CD14-positive monocyte (primary cell): ENCODE measurements around the gene PLCL2. TPM values are rescaled to one million over a fixed set of nuclear protein-coding genes. Genes with fewer than 3 reads are reported as not detected.

Experiments
- DNase-seq, 3 donors: peaks; one replicate each; pipeline ENCODE4 v3.0.0-alpha.2; 2011 to 2022
- H2AFZ ChIP-seq: 2 replicates; pipeline ENCODE4 v1.6.0; 2012; ENCODE audit warnings: mild to moderate bottlenecking, low read depth, low read length, inconsistent platforms; ENCODE audit not compliant: insufficient read depth, poor library complexity, severe bottlenecking
- H3K27ac ChIP-seq, 2 donors: 1 replicate in 1 of 2; 2 replicates in 1 of 2; pipeline ENCODE4 v1.5.1; 2012 to 2013; ENCODE audit warnings: low read length in 2 of 2, control low read depth in 1 of 2, inconsistent platforms in 1 of 2, low read depth in 1 of 2, mild to moderate bottlenecking in 1 of 2
- H3K27me3 ChIP-seq, 2 donors: one replicate each; pipeline versions ENCODE4 v1.6.0 to v1.6.1; 2011 to 2013; ENCODE audit warnings: low read length in 2 of 2; ENCODE audit not compliant: control insufficient read depth in 2 of 2, insufficient read depth in 2 of 2
- H3K36me3 ChIP-seq, 2 donors: replicated peaks in 1 of 2; 1 replicate in 1 of 2; 2 replicates in 1 of 2; pipeline versions ENCODE4 v1.5.1 to v1.6.1; 2012 to 2013; ENCODE audit warnings: low read length in 2 of 2, control low read depth in 1 of 2, inconsistent platforms in 1 of 2, mild to moderate bottlenecking in 1 of 2; ENCODE audit not compliant: insufficient read depth in 2 of 2, control insufficient read depth in 1 of 2
- H3K4me1 ChIP-seq, 2 donors: 1 replicate in 1 of 2; 2 replicates in 1 of 2; pipeline versions ENCODE4 v1.5.1 to v1.6.1; 2012 to 2013; ENCODE audit warnings: low read length in 2 of 2, control low read depth in 1 of 2, inconsistent platforms in 1 of 2, mild to moderate bottlenecking in 1 of 2, moderate library complexity in 1 of 2; ENCODE audit not compliant: insufficient read depth in 2 of 2, control insufficient read depth in 1 of 2
- H3K4me2 ChIP-seq: replicated peaks from 2 replicates; pipeline ENCODE3; 2012; ENCODE audit warnings: low read length, moderate library complexity, mild to moderate bottlenecking; ENCODE audit not compliant: poor library complexity, severe bottlenecking; ENCODE audit errors: extremely low read depth
- H3K4me3 ChIP-seq, 3 experiments: fragments of 200-600 bp in 1 of 3; sonication (generic) in 1 of 3; replicated peaks in 1 of 3; 1 replicate in 2 of 3; 2 replicates in 1 of 3; pipeline ENCODE4 v1.5.1; 2011 to 2013; ENCODE audit warnings: low read length in 3 of 3, mild to moderate bottlenecking in 3 of 3, control low read depth in 2 of 3, low read depth in 2 of 3, inconsistent platforms in 1 of 3, moderate library complexity in 1 of 3
- H3K79me2 ChIP-seq: 2 replicates; pipeline ENCODE4 v1.6.0; 2012; ENCODE audit warnings: mild to moderate bottlenecking, control low read depth, inconsistent platforms, low read length, moderate library complexity; ENCODE audit not compliant: insufficient read depth
- H3K9ac ChIP-seq: 2 replicates; pipeline ENCODE4 v1.6.0; 2017; ENCODE audit warnings: low read length, mild to moderate bottlenecking; ENCODE audit not compliant: insufficient read depth, poor library complexity, severe bottlenecking
- H3K9me3 ChIP-seq, 2 donors: replicated peaks in 1 of 2; 1 replicate in 1 of 2; 2 replicates in 1 of 2; pipeline versions ENCODE4 v1.5.1 to v1.6.1; 2012 to 2013; ENCODE audit warnings: low read length in 2 of 2, control low read depth in 1 of 2; ENCODE audit not compliant: control insufficient read depth in 1 of 2, insufficient read depth in 1 of 2
- H4K20me1 ChIP-seq: 2 replicates; pipeline ENCODE4 v1.6.0; 2012; ENCODE audit warnings: mild to moderate bottlenecking, low read length, control low read depth, moderate library complexity; ENCODE audit not compliant: insufficient read depth
- H3K27ac Mint-ChIP-seq, 7 donors: one replicate each; pipeline ENCODE4 v1.8.0; 2020; ENCODE audit warnings: mild to moderate bottlenecking in 7 of 7, mixed read lengths in 7 of 7, moderate library complexity in 6 of 7, inconsistent platforms in 2 of 7
- H3K27me3 Mint-ChIP-seq, 3 donors: one replicate each; pipeline ENCODE4 v1.8.0; 2021 to 2022; ENCODE audit warnings: low read depth in 3 of 3, mild to moderate bottlenecking in 3 of 3, mixed read lengths in 3 of 3, moderate library complexity in 3 of 3, inconsistent platforms in 1 of 3
- H3K36me3 Mint-ChIP-seq, 2 donors: one replicate each; pipeline ENCODE4 v1.8.0; 2020; ENCODE audit warnings: mixed read lengths in 2 of 2, inconsistent platforms in 1 of 2, mild to moderate bottlenecking in 1 of 2
- H3K4me1 Mint-ChIP-seq: one replicate; pipeline ENCODE4 v1.8.0; 2020; ENCODE audit warnings: mild to moderate bottlenecking, mixed read lengths
- H3K4me3 Mint-ChIP-seq, 2 donors: one replicate each; pipeline ENCODE4 v1.8.0; 2020; ENCODE audit warnings: mild to moderate bottlenecking in 2 of 2, mixed read lengths in 2 of 2, moderate library complexity in 1 of 2
- H3K9me3 Mint-ChIP-seq, 7 donors: one replicate each; pipeline ENCODE4 v1.8.0; 2020 to 2022; ENCODE audit warnings: mixed read lengths in 7 of 7, mild to moderate bottlenecking in 6 of 7, moderate library complexity in 6 of 7, inconsistent platforms in 2 of 7
- WGBS: methylation state at CpG from one replicate; pipeline ENCODE4 v1.1.5; 2013; ENCODE audit warnings: missing lambda C conversion rate; ENCODE audit not compliant: insufficient coverage; 5-methylcytosine and 5-hydroxymethylcytosine counted together
- intact Hi-C, 2 donors: fragments of 100-400 bp; cut with micrococcal nuclease; formaldehyde crosslinking; loops; one replicate each; pipeline versions ENCODE4 v1.15.0 to v1.15.1; 2023
- polyA plus RNA-seq, 3 donors: library from polyadenylated mRNA; depleted of rRNA in 1 of 3; unstranded in 2 of 3; stranded (reverse) in 1 of 3; fragments of 300-500 nt in 2 of 3; fragments of >200 nt in 1 of 3; fragmentation: Illumina TruSeq in 2 of 3; gene quantifications; 1 replicate in 2 of 3; 2 replicates in 1 of 3; pipeline ENCODE4 v1.2.3, GENCODE V29; 2012 to 2021
- TF ChIP-seq, protein P1 (sequence below): fragments of 200-600 bp; IDR thresholded peaks from one replicate; pipeline ENCODE4 v1.8.0; 2022; ENCODE audit warnings: antibody characterized with exemption, mild to moderate bottlenecking

The PLCL2 gene
- polyA plus RNA-seq, 3 donors: 18.8 to 32.5 (median 26.8) TPM

GRCh38 chr3:17047894-17048293, 163.1 kb downstream of the PLCL2 start:
- Histone ChIP-seq H3K9me3 (no peaks in the 10 kb centered on the region), H3K4me3 (no peak overlapping the region), H3K27me3 (no peaks in the 10 kb centered on the region), H4K20me1 (peaks cover 46% of the 10 kb centered on the region), H2AFZ (no peak overlapping the region), H3K27ac (no peak overlapping the region), H3K4me2 (no peak overlapping the region), H3K36me3 (peaks cover 27 to 62% of the 10 kb centered on the region in 2 donors), H3K9ac (no peak overlapping the region), H3K79me2 (no peaks in the 10 kb centered on the region), H3K4me1 (peaks cover 26 to 40% of the 10 kb centered on the region in 2 donors)
- Mint-ChIP-seq H3K4me3 (no peak overlapping the region), H3K4me1 (peaks cover 59% of the 10 kb centered on the region), H3K9me3 (peaks cover 0 to 4% (median 2%) of the 10 kb centered on the region in 7 donors), H3K27ac (peak overlapping the region in 4 of 7 donors; percentile 7 to 64 (median 17)), H3K27me3 (no peaks in the 10 kb centered on the region), H3K36me3 (peaks cover 45 to 58% of the 10 kb centered on the region in 2 donors)
- 100% methylated on average over 2 of the region's 3 CpGs for WGBS
- intact Hi-C loops: no loop called here
- TF ChIP-seq, protein P1, sequence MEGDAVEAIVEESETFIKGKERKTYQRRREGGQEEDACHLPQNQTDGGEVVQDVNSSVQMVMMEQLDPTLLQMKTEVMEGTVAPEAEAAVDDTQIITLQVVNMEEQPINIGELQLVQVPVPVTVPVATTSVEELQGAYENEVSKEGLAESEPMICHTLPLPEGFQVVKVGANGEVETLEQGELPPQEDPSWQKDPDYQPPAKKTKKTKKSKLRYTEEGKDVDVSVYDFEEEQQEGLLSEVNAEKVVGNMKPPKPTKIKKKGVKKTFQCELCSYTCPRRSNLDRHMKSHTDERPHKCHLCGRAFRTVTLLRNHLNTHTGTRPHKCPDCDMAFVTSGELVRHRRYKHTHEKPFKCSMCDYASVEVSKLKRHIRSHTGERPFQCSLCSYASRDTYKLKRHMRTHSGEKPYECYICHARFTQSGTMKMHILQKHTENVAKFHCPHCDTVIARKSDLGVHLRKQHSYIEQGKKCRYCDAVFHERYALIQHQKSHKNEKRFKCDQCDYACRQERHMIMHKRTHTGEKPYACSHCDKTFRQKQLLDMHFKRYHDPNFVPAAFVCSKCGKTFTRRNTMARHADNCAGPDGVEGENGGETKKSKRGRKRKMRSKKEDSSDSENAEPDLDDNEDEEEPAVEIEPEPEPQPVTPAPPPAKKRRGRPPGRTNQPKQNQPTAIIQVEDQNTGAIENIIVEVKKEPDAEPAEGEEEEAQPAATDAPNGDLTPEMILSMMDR: no peak
- DNase-seq: no peak

GRCh38 chr3:17050071-17050470, 165.3 kb downstream of the PLCL2 start:
- Mint-ChIP-seq H3K9me3 (peaks cover 0 to 4% (median 2%) of the 10 kb centered on the region in 7 donors), H3K4me1 (peaks cover 65% of the 10 kb centered on the region), H3K4me3 (no peak overlapping the region), H3K27me3 (no peaks in the 10 kb centered on the region), H3K36me3 (peaks cover 41 to 55% of the 10 kb centered on the region in 2 donors), H3K27ac (peak overlapping the region; percentile 27 to 82 (median 71))
- TF ChIP-seq, protein P1: no peak
- Histone ChIP-seq H3K27ac (peak overlapping the region in 1 of 2 donors; percentile 23), H3K4me2 (no peak overlapping the region), H2AFZ (no peak overlapping the region), H3K27me3 (no peaks in the 10 kb centered on the region), H3K4me3 (peak overlapping the region in 1 of 3 experiments; percentile 0), H3K9ac (no peak overlapping the region), H3K4me1 (peaks cover 38 to 51% of the 10 kb centered on the region in 2 donors), H3K9me3 (no peaks in the 10 kb centered on the region), H3K36me3 (peaks cover 16 to 46% of the 10 kb centered on the region in 2 donors), H4K20me1 (peaks cover 35% of the 10 kb centered on the region), H3K79me2 (no peaks in the 10 kb centered on the region)
- WGBS: 100% methylated on average over 1 of the region's 4 CpGs
- peak; percentile 21 to 51 (median 21) for DNase-seq
- intact Hi-C loops: no loop called here
